ENCODE data around the gene SPRYD4. TPM values are rescaled to one million over a fixed set of nuclear protein-coding genes. Genes with fewer than 3 reads are reported as not detected.
"Not testable (repeated sequence)": the region's sequence is repeated elsewhere in the genome, so short reads cannot be mapped to it uniquely, and the experiment has no call there.

Gene SPRYD4
- total RNA-seq (2014; rRNA removed; shearing (Covaris generic)): 1.5 and 2.2 TPM in 2 replicates

GRCh38 chr12:56468216-56469006 lies at the start of gene SPRYD4:
SPRYD4 (plus strand) TSS chr12:56468578; CDS start chr12:56468592, 14 bp downstream.
- DNase-seq (ENCODE audit: low spot score): peak; percentile 81

- DNase-seq (ENCODE audit: low spot score): no peak
Observed at GRCh38 chr12:56420411-56420810, 48.0 kb upstream of the SPRYD4 start.

GRCh38 chr12:56425193-56425592 lies 43.2 kb upstream of the SPRYD4 start:
- DNase-seq (ENCODE audit: low spot score): no peak

- no peak for DNase-seq (ENCODE audit: low spot score)
Observed at GRCh38 chr12:56425940-56426438, 42.4 kb upstream of the SPRYD4 start.

GRCh38 chr12:56431288-56431687 lies 37.1 kb upstream of the SPRYD4 start:
- DNase-seq (ENCODE audit: low spot score): no peak

GRCh38 chr12:56431850-56432249 lies 36.5 kb upstream of the SPRYD4 start:
- no peak for DNase-seq (ENCODE audit: low spot score)

- no peak for DNase-seq (ENCODE audit: low spot score)
Observed at GRCh38 chr12:56434828-56435227, 33.5 kb upstream of the SPRYD4 start.

- DNase-seq (ENCODE audit: low spot score): no peak
Observed at GRCh38 chr12:56437430-56438176, 30.8 kb upstream of the SPRYD4 start.

- DNase-seq (ENCODE audit: low spot score): not testable (repeated sequence)
Observed at GRCh38 chr12:56443208-56443607, 25.2 kb upstream of the SPRYD4 start.

GRCh38 chr12:56448860-56449621 lies 19.3 kb upstream of the SPRYD4 start, which contains the start of gene TIMELESS:
TIMELESS (minus strand) TSS chr12:56449426; CDS start chr12:56434170, 15,256 bp downstream.
- DNase-seq (ENCODE audit: low spot score): peak; percentile 76

GRCh38 chr12:56449622-56449984 lies 18.8 kb upstream of the SPRYD4 start:
- no peak for DNase-seq (ENCODE audit: low spot score)

- no peak for DNase-seq (ENCODE audit: low spot score)
Observed at GRCh38 chr12:56450241-56450640, 18.1 kb upstream of the SPRYD4 start.

- DNase-seq (ENCODE audit: low spot score): no peak
Observed at GRCh38 chr12:56451147-56451546, 17.2 kb upstream of the SPRYD4 start.

GRCh38 chr12:56454557-56454956 lies 13.8 kb upstream of the SPRYD4 start, which contains the start of gene MIP:
MIP (minus strand) TSS chr12:56454657; CDS start chr12:56454613, 44 bp downstream.
- no peak for DNase-seq (ENCODE audit: low spot score)

- no peak for DNase-seq (ENCODE audit: low spot score)
Observed at GRCh38 chr12:56457817-56458216, 10.6 kb upstream of the SPRYD4 start.

GRCh38 chr12:56461235-56462159 lies 6.9 kb upstream of the SPRYD4 start:
- DNase-seq (ENCODE audit: low spot score): peak; percentile 63

- DNase-seq (ENCODE audit: low spot score): no peak
Observed at GRCh38 chr12:56462565-56462964, 5.8 kb upstream of the SPRYD4 start.

GRCh38 chr12:56469007-56469930 lies 891 bp downstream of the SPRYD4 start:
- DNase-seq (ENCODE audit: low spot score): no peak

- DNase-seq (ENCODE audit: low spot score): no peak
Observed at GRCh38 chr12:56474389-56474788, 6.0 kb downstream of the SPRYD4 start.

- DNase-seq (ENCODE audit: low spot score): no peak
Observed at GRCh38 chr12:56476143-56476542, 7.8 kb downstream of the SPRYD4 start.

Measured in A172 (cell line).